Suprapubic skin (tissue), 4 donors: ENCODE measurements around the gene NPAS2.

Experiments
- CTCF ChIP-seq, 2 donors: fragments of 200-600 bp in 1 of 2; fragments of 450-650 bp in 1 of 2; sonication (generic) in 1 of 2; IDR thresholded peaks; one replicate each; pipeline ENCODE4 v1.5.1; 2016 to 2019; ENCODE audit warnings: antibody characterized with exemption in 2 of 2, mild to moderate bottlenecking in 1 of 2, moderate library complexity in 1 of 2
- EP300 ChIP-seq: sonication (generic); formaldehyde crosslinking; IDR thresholded peaks from one replicate; pipeline ENCODE4 v1.6.1; 2017; ENCODE audit warnings: antibody characterized with exemption
- POLR2A ChIP-seq, 2 donors: fragments of 450-650 bp; IDR thresholded peaks; one replicate each; pipeline ENCODE4 v1.6.1; 2017; ENCODE audit warnings: antibody characterized with exemption in 2 of 2, mild to moderate bottlenecking in 2 of 2, moderate library complexity in 2 of 2
- POLR2AphosphoS5 ChIP-seq, 3 donors: sonication (generic); formaldehyde crosslinking; IDR thresholded peaks; one replicate each; pipeline ENCODE4 v1.6.1; 2017; ENCODE audit warnings: antibody characterized with exemption in 3 of 3

GRCh38 chr2:100862081-100862480, 42.1 kb downstream of the NPAS2 start:
- TF ChIP-seq CTCF (IDR thresholded peaks at IDR 0.05) (no peak), POLR2A (IDR thresholded peaks at IDR 0.05) (no peak), EP300 (no peak), POLR2AphosphoS5 (IDR thresholded peaks at IDR 0.05) (no peak)
